Smooth muscle cell (in vitro differentiated cells): ENCODE measurements around the gene CDK15. TPM values are rescaled to one million over a fixed set of nuclear protein-coding genes. Genes with fewer than 3 reads are reported as not detected.

Source experiments
- DNase-seq: peaks from one replicate; lab custom pipeline; 2025; ENCODE audit not compliant: unreplicated experiment; lab: John Stamatoyannopoulos, UW
- H2AFZ ChIP-seq: fragments of 200-600 bp; sonication (generic); 2 replicates; pipeline ENCODE4 v1.6.0; 2016; ENCODE audit warnings: antibody characterized with exemption, low read depth, mild to moderate bottlenecking
- H3F3A ChIP-seq: fragments of 200-600 bp; sonication (generic); 2 replicates; pipeline ENCODE4 v1.6.0; 2017; ENCODE audit warnings: antibody characterized with exemption, low read depth
- H3K27ac ChIP-seq: fragments of 200-600 bp; sonication (generic); 2 replicates; pipeline ENCODE4 v1.5.1; 2016; ENCODE audit warnings: low read depth, mild to moderate bottlenecking
- H3K27me3 ChIP-seq: fragments of 200-600 bp; sonication (generic); 2 replicates; pipeline ENCODE4 v1.6.1; 2016; ENCODE audit warnings: low read depth, mild to moderate bottlenecking
- H3K36me3 ChIP-seq: fragments of 200-600 bp; sonication (generic); 2 replicates; pipeline ENCODE4 v1.5.1; 2016; ENCODE audit warnings: low read depth
- H3K4me1 ChIP-seq: fragments of 200-600 bp; sonication (generic); 2 replicates; pipeline ENCODE4 v1.5.1; 2016; ENCODE audit warnings: low read depth
- H3K4me2 ChIP-seq: fragments of 200-600 bp; sonication (generic); 2 replicates; pipeline ENCODE4 v1.6.0; 2016; ENCODE audit warnings: mild to moderate bottlenecking
- H3K4me3 ChIP-seq: fragments of 200-600 bp; sonication (generic); 2 replicates; pipeline ENCODE4 v1.5.1; 2016; ENCODE audit warnings: mild to moderate bottlenecking
- H3K79me2 ChIP-seq: fragments of 200-600 bp; sonication (generic); 2 replicates; pipeline ENCODE4 v1.6.0; 2016; ENCODE audit warnings: low read depth, mild to moderate bottlenecking
- H3K9ac ChIP-seq: fragments of 200-600 bp; sonication (generic); 2 replicates; pipeline ENCODE4 v1.6.0; 2016; ENCODE audit warnings: low read depth
- H3K9me3 ChIP-seq: fragments of 200-600 bp; sonication (generic); replicated peaks from 2 replicates; pipeline ENCODE4 v1.5.1; 2016; ENCODE audit warnings: low read depth
- H4K20me1 ChIP-seq: fragments of 200-600 bp; sonication (generic); 2 replicates; pipeline ENCODE4 v1.6.0; 2016; ENCODE audit warnings: low read depth
- CTCF ChIP-seq: fragments of 200-600 bp; sonication (generic); IDR thresholded peaks from 2 replicates; pipeline ENCODE4 v1.5.1; 2017; ENCODE audit warnings: borderline replicate concordance, mild to moderate bottlenecking, antibody characterized with exemption; ENCODE audit not compliant: insufficient read depth, poor library complexity, severe bottlenecking
- WGBS: methylation state at CpG from one replicate; pipeline ENCODE4 v1.1.7; 2016; ENCODE audit warnings: low lambda C conversion rate; 5-methylcytosine and 5-hydroxymethylcytosine counted together
- polyA plus RNA-seq: library from polyadenylated mRNA; unstranded; fragments of >200 nt; fragmentation: Nextera tagmentation; extraction: Ambion mirVana; gene quantifications from 2 replicates; pipeline ENCODE4 v1.2.1, GENCODE V29; 2016
- total RNA-seq: library from RNA; depleted of rRNA; stranded (reverse); fragments of >200 nt; gene quantifications from 2 replicates; pipeline ENCODE4 v1.2.3, GENCODE V29; 2014

The CDK15 gene
- total and polyA plus RNA-seq, 2 experiments from 2014 or later = 0.40 to 0.93 TPM

GRCh38 chr2:201769666-201770373 is 36.5 kb upstream of the CDK15 start:
- no peaks in the 10 kb centered on the region for H3K36me3 ChIP-seq
- H3K9me3 ChIP-seq = no peaks in the 10 kb centered on the region
- H3K4me1 ChIP-seq = no peaks in the 10 kb centered on the region
- peaks cover 56% of the 10 kb centered on the region for H3K79me2 ChIP-seq
- no peak overlapping the region for H3K9ac ChIP-seq
- no peak for TF ChIP-seq CTCF
- DNase-seq = no peak
- H2AFZ ChIP-seq = no peak overlapping the region
- H4K20me1 ChIP-seq = peaks cover 59% of the 10 kb centered on the region
- no peak overlapping the region for H3K4me3 ChIP-seq
- H3K27ac ChIP-seq = no peak overlapping the region
- 95% methylated on average over 4 of the region's 4 CpGs for WGBS
- H3K4me2 ChIP-seq = no peak overlapping the region
- H3F3A ChIP-seq = no peaks in the 10 kb centered on the region
- H3K27me3 ChIP-seq = no peaks in the 10 kb centered on the region

- no peak for DNase-seq
- Histone ChIP-seq H3K27me3 (no peaks in the 10 kb centered on the region), H3K4me1 (peaks cover 24% of the 10 kb centered on the region), H4K20me1 (peaks cover 94% of the 10 kb centered on the region), H3K79me2 (peaks cover 97% of the 10 kb centered on the region), H3K36me3 (no peaks in the 10 kb centered on the region), H3K9ac (no peak overlapping the region), H3K9me3 (no peaks in the 10 kb centered on the region), H3F3A (no peaks in the 10 kb centered on the region), H3K27ac (no peak overlapping the region), H3K4me2 (no peak overlapping the region), H3K4me3 (no peak overlapping the region), H2AFZ (no peak overlapping the region)
- WGBS = 85% methylated on average over 1 of the region's 1 CpG
- TF ChIP-seq CTCF = no peak
These were observed 32.3 kb upstream of the CDK15 start for GRCh38 chr2:201773990-201774389.

GRCh38 chr2:201774546-201774945 is 31.8 kb upstream of the CDK15 start:
- Histone ChIP-seq H3K4me1 (peaks cover 29% of the 10 kb centered on the region), H4K20me1 (peaks cover 94% of the 10 kb centered on the region), H3F3A (no peaks in the 10 kb centered on the region), H3K9ac (no peak overlapping the region), H2AFZ (no peak overlapping the region), H3K4me3 (no peak overlapping the region), H3K36me3 (no peaks in the 10 kb centered on the region), H3K9me3 (no peaks in the 10 kb centered on the region), H3K27me3 (no peaks in the 10 kb centered on the region), H3K27ac (no peak overlapping the region), H3K79me2 (peaks cover 97% of the 10 kb centered on the region), H3K4me2 (no peak overlapping the region)
- no peak for TF ChIP-seq CTCF
- WGBS = 96% methylated on average over 2 of the region's 2 CpGs
- no peak for DNase-seq

- Histone ChIP-seq H2AFZ (no peak overlapping the region), H3K9me3 (no peaks in the 10 kb centered on the region), H3K4me2 (no peak overlapping the region), H3K4me1 (peaks cover 34% of the 10 kb centered on the region), H3K9ac (no peak overlapping the region), H3K79me2 (peaks cover 98% of the 10 kb centered on the region), H3K27me3 (no peaks in the 10 kb centered on the region), H3K36me3 (no peaks in the 10 kb centered on the region), H3K27ac (no peak overlapping the region), H3F3A (peaks cover 4% of the 10 kb centered on the region), H3K4me3 (no peak overlapping the region), H4K20me1 (peaks cover 93% of the 10 kb centered on the region)
- TF ChIP-seq CTCF = no peak
- no peak for DNase-seq
- WGBS = 96% methylated on average over 1 of the region's 1 CpG
These were observed 31.0 kb upstream of the CDK15 start for GRCh38 chr2:201775326-201775725.
